ENCODE measurements around the gene FOXP2.

GRCh38 chr7:114662002-114662677 lies 247.5 kb downstream of the FOXP2 start:
- TF ChIP-seq CTCF (IDR thresholded peaks at IDR 0.05) (no peak), POLR2A (IDR thresholded peaks at IDR 0.05) (no peak)

Data from sigmoid colon (tissue), 3 donors.